OCI-LY3 (cell line): ENCODE data around the gene ZC3H14.

Source experiments
- EZH2phosphoT487 ChIP-seq: fragments of 200-600 bp; shearing (Covaris generic); IDR thresholded peaks from 2 replicates; pipeline ENCODE4 v1.6.1; 2018; ENCODE audit warnings: antibody characterized with exemption, mixed run types, low read depth
- TF ChIP-seq, protein P1 (sequence below): fragments of 200-600, 300-600 bp; sonication (generic); IDR thresholded peaks from 2 replicates; pipeline ENCODE4 v1.5.1; 2014; ENCODE audit warnings: antibody characterized with exemption, low read length, low read depth

DNA sequence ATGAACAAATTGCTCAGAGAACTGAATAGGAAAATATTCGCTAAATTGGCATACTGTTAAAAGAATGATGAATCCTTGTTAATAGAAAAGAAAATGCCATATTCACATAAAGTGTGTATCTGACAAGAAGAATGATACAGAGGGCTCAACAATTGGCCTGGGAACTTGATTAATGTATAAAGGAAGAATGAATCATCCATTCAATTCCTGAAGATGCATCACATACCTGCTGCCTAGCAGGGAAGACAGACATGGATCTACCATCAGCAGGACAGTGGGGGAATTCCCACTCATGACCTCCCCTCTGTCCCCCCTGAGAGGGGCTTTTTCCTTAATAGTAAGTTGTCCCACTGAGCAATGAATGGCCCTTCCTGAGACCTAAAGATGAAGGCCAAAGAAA is 21.5 kb upstream of the ZC3H14 start:
- TF ChIP-seq, protein P1, sequence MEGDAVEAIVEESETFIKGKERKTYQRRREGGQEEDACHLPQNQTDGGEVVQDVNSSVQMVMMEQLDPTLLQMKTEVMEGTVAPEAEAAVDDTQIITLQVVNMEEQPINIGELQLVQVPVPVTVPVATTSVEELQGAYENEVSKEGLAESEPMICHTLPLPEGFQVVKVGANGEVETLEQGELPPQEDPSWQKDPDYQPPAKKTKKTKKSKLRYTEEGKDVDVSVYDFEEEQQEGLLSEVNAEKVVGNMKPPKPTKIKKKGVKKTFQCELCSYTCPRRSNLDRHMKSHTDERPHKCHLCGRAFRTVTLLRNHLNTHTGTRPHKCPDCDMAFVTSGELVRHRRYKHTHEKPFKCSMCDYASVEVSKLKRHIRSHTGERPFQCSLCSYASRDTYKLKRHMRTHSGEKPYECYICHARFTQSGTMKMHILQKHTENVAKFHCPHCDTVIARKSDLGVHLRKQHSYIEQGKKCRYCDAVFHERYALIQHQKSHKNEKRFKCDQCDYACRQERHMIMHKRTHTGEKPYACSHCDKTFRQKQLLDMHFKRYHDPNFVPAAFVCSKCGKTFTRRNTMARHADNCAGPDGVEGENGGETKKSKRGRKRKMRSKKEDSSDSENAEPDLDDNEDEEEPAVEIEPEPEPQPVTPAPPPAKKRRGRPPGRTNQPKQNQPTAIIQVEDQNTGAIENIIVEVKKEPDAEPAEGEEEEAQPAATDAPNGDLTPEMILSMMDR, result no peak
- no peak for TF ChIP-seq EZH2phosphoT487
